SK-N-SH (cell line): ENCODE measurements around the gene CADM2. TPM values are rescaled to one million over a fixed set of nuclear protein-coding genes. Genes with fewer than 3 reads are reported as not detected.

Source experiments
- CTCF ChIA-PET: fragments of 300-600, 350-600 bp; formaldehyde crosslinking; extraction: SDS; loops from one replicate; lab custom pipeline; 2021; lab: Yijun Ruan, JAX
- POLR2A ChIA-PET: fragments of 350-600 bp; sonication (Branson Sonifier 250); formaldehyde crosslinking; extraction: SDS; loops from one replicate; lab custom pipeline; 2020; ENCODE audit warnings: antibody characterized with exemption, inconsistent platforms; lab: Yijun Ruan, JAX
- DNase-seq: peaks from one replicate; pipeline ENCODE4 v3.0.0; 2012
- H2AFZ ChIP-seq: fragments of 200-600 bp; sonication (generic); 2 replicates; pipeline ENCODE4 v1.8.1; 2016; ENCODE audit warnings: antibody characterized with exemption, mild to moderate bottlenecking, low read depth
- H3F3A ChIP-seq: fragments of 200-600 bp; sonication (generic); replicated peaks from 2 replicates; pipeline ENCODE3; 2016; ENCODE audit warnings: antibody characterized with exemption, mild to moderate bottlenecking; ENCODE audit not compliant: insufficient read depth
- H3K27ac ChIP-seq, 2 experiments: fragments of 200-500 bp in 1 of 2; fragments of 200-600 bp in 1 of 2; sonication (Bioruptor generic) in 1 of 2; sonication (generic), shearing (Covaris generic) in 1 of 2; 2 replicates each; pipeline versions ENCODE4 v1.5.1 to v1.6.1; 2014 to 2016; ENCODE audit warnings: low read depth in 2 of 2, inconsistent platforms in 1 of 2, low read length in 1 of 2, mild to moderate bottlenecking in 1 of 2, mixed read lengths in 1 of 2
- H3K27me3 ChIP-seq: fragments of 200-600 bp; sonication (generic), shearing (Covaris generic); 2 replicates; pipeline ENCODE4 v1.6.1; 2016; ENCODE audit warnings: mixed run types; ENCODE audit not compliant: insufficient read depth
- H3K36me3 ChIP-seq, 2 experiments: fragments of 200-500 bp in 1 of 2; fragments of 200-600 bp in 1 of 2; sonication (Bioruptor generic) in 1 of 2; sonication (generic) in 1 of 2; replicated peaks in 1 of 2; 2 replicates each; pipeline versions ENCODE3 to v1.5.1; 2014 to 2016; ENCODE audit warnings: low read length in 1 of 2, mild to moderate bottlenecking in 1 of 2; ENCODE audit not compliant: insufficient read depth in 2 of 2, control insufficient read depth in 1 of 2
- H3K4me1 ChIP-seq, 2 experiments: fragments of 200-500 bp in 1 of 2; fragments of 200-600 bp in 1 of 2; sonication (Bioruptor generic) in 1 of 2; sonication (generic), shearing (Covaris generic) in 1 of 2; 2 replicates each; pipeline versions ENCODE4 v1.5.1 to v1.6.1; 2014 to 2016; ENCODE audit warnings: low read depth in 1 of 2, low read length in 1 of 2, mixed run types in 1 of 2; ENCODE audit not compliant: insufficient read depth in 2 of 2, control insufficient read depth in 1 of 2
- H3K4me2 ChIP-seq: fragments of 200-600 bp; sonication (generic), shearing (Covaris generic); 2 replicates; pipeline ENCODE4 v1.6.1; 2017; ENCODE audit warnings: mixed run types
- H3K4me3 ChIP-seq, 2 experiments: fragments of 200-500 bp in 1 of 2; fragments of 200-600 bp in 1 of 2; sonication (Bioruptor generic) in 1 of 2; sonication (generic), shearing (Covaris generic) in 1 of 2; 2 replicates each; pipeline versions ENCODE4 v1.5.1 to v1.8.1; 2014 to 2016; ENCODE audit warnings: low read depth in 2 of 2, inconsistent platforms in 1 of 2, low read length in 1 of 2, mild to moderate bottlenecking in 1 of 2, mixed read lengths in 1 of 2, moderate library complexity in 1 of 2
- H3K79me2 ChIP-seq: fragments of 200-600 bp; sonication (generic); 2 replicates; pipeline ENCODE4 v1.8.1; 2017; ENCODE audit warnings: mild to moderate bottlenecking; ENCODE audit not compliant: insufficient read depth
- H3K9ac ChIP-seq: fragments of 200-600 bp; sonication (generic); 2 replicates; pipeline ENCODE4 v1.6.1; 2017; ENCODE audit warnings: mixed run types
- H3K9me2 ChIP-seq: fragments of 200-600 bp; sonication (generic); 2 replicates; pipeline ENCODE4 v1.6.1; 2017; ENCODE audit warnings: mixed run types
- H3K9me3 ChIP-seq: fragments of 200-600 bp; sonication (generic); 2 replicates; pipeline ENCODE4 v1.6.1; 2017; ENCODE audit warnings: mixed run types, mild to moderate bottlenecking, moderate library complexity
- H4K20me1 ChIP-seq: fragments of 200-600 bp; sonication (generic); 2 replicates; pipeline ENCODE4 v1.6.1; 2017; ENCODE audit warnings: mild to moderate bottlenecking, mixed run types; ENCODE audit not compliant: insufficient read depth
- ELF1 ChIP-seq: IDR thresholded peaks from 2 replicates; pipeline ENCODE4 v1.4.0; 2012
- EP300 ChIP-seq, 2 experiments: IDR thresholded peaks; 2 replicates each; pipeline versions ENCODE4 v1.4.0 to v1.6.1; 2012; ENCODE audit warnings: borderline replicate concordance in 1 of 2, low read depth in 1 of 2, low read length in 1 of 2
- FOXM1 ChIP-seq: IDR thresholded peaks from 2 replicates; pipeline ENCODE4 v1.4.0; 2012; ENCODE audit warnings: low read depth, mild to moderate bottlenecking
- GABPA ChIP-seq: IDR thresholded peaks from 2 replicates; pipeline ENCODE4 v1.4.0; 2012; ENCODE audit warnings: low read depth, mild to moderate bottlenecking
- GATA2 ChIP-seq: sonication (generic); formaldehyde crosslinking; IDR thresholded peaks from 2 replicates; pipeline ENCODE4 v1.5.0; 2020; ENCODE audit warnings: mild to moderate bottlenecking, missing genetic modification reagents
- JUND ChIP-seq: IDR thresholded peaks from 2 replicates; pipeline ENCODE4 v1.4.0; 2012
- NRF1 ChIP-seq: IDR thresholded peaks from 2 replicates; pipeline ENCODE4 v1.6.1; 2012; ENCODE audit warnings: low read depth, mild to moderate bottlenecking, low read length
- RXRA ChIP-seq: IDR thresholded peaks from 2 replicates; pipeline ENCODE4 v1.4.0; 2012; ENCODE audit warnings: low read depth, mild to moderate bottlenecking, borderline replicate concordance
- SMC3 ChIP-seq: IDR thresholded peaks from 2 replicates; pipeline ENCODE4 v1.6.1; 2012; ENCODE audit warnings: low read depth, low read length, improper control_type of control experiment
- TAF1 ChIP-seq: IDR thresholded peaks from 2 replicates; pipeline ENCODE4 v1.6.1; 2012; ENCODE audit warnings: low read depth, mild to moderate bottlenecking, low read length, moderate library complexity, borderline replicate concordance
- TEAD4 ChIP-seq: IDR thresholded peaks from 2 replicates; pipeline ENCODE4 v1.4.0; 2012; ENCODE audit warnings: mild to moderate bottlenecking, borderline replicate concordance; ENCODE audit not compliant: insufficient read depth
- YY1 ChIP-seq: IDR thresholded peaks from 2 replicates; pipeline ENCODE4 v1.4.0; 2012; ENCODE audit warnings: low read depth, mild to moderate bottlenecking
- WGBS: methylation state at CpG from one replicate; pipeline ENCODE4 v1.1.6; 2017; ENCODE audit warnings: low lambda C conversion rate; 5-methylcytosine and 5-hydroxymethylcytosine counted together
- polyA plus RNA-seq, 3 experiments: library from polyadenylated mRNA; depleted of rRNA; stranded (reverse); fragments of >200 nt; gene quantifications; 2 replicates each; pipeline ENCODE4 v1.2.3, GENCODE V29; 2012
- TF ChIP-seq, protein P1 (sequence below): IDR thresholded peaks from 2 replicates; pipeline ENCODE4; 2012
- TF ChIP-seq, protein P2 (sequence below): fragments of 150-350 bp; IDR thresholded peaks from 2 replicates; pipeline ENCODE4 v1.6.1; 2016; ENCODE audit warnings: mild to moderate bottlenecking, low read depth, low read length
- TF ChIP-seq, protein P3 (sequence below): fragments of 200-600 bp; sonication (generic); IDR thresholded peaks from 2 replicates; pipeline ENCODE4 v1.6.1; 2017; ENCODE audit warnings: antibody characterized with exemption, mild to moderate bottlenecking, moderate library complexity

Gene CADM2
- polyA plus RNA-seq, 1 of the 3 experiments (the other 2 are of a cell fraction) = 0.46 TPM

DNA sequence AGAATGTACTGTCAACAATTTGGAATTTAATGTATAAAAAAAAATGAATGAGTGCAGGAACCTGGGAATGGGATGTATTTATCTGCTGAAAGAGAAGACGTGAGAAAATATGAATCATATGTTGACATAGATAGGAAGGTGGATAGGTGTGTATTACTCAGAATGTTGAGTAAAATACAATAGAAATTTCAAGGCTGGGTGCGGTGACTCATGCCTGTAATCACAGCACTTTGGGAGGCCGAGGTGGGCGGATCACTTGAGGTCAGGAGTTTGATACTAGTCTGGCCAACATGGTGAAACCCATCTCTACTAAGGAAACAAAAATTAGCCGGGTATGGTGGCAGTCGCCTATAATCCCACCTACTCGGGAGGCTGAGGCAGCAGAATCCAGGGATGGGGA lies 202.8 kb downstream of the CADM2 start:
- Histone ChIP-seq H2AFZ (no peak overlapping the region), H3K36me3 (no peaks in the 10 kb centered on the region), H3K4me2 (no peak overlapping the region), H4K20me1 (no peaks in the 10 kb centered on the region), H3K79me2 (no peaks in the 10 kb centered on the region), H3K4me3 (no peak overlapping the region)
- DNase-seq = no peak
- no peak for TF ChIP-seq JUND
- TF ChIP-seq, all 33 proteins: peak for 0
- H3K27me3 ChIP-seq = no peaks in the 10 kb centered on the region
- CTCF ChIA-PET = no interaction called here
- no peaks in the 10 kb centered on the region for H3K4me1 ChIP-seq
- no peaks in the 10 kb centered on the region for H3K9me3 ChIP-seq
- no peaks in the 10 kb centered on the region for H3F3A ChIP-seq
- no peaks in the 10 kb centered on the region for H3K9me2 ChIP-seq
- POLR2A ChIA-PET = no interaction called here
- 28% methylated on average over 7 of the region's 7 CpGs for WGBS
- H3K27ac ChIP-seq = no peak overlapping the region
- H3K9ac ChIP-seq = no peak overlapping the region

DNA sequence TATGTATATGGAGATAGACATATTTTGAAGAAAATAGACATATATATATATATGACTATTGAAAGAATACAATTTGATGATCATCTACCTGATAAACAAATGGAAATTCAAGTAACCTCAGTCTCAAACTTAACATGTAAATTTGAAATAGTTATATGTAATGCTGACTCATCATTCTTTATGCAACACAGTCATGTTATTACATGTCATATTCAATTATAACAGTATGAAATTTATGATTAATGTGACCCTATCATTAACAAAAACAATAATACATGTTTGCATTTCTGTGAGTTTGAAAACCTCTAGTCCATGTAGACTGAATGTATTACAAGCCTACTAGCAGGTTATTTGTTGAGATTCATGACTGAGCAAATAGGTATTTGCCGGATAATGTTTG lies 204.1 kb downstream of the CADM2 start:
- Histone ChIP-seq H3K36me3 (no peaks in the 10 kb centered on the region), H3K79me2 (no peaks in the 10 kb centered on the region), H3K9me2 (no peaks in the 10 kb centered on the region), H3K4me3 (no peak overlapping the region), H3K9me3 (no peaks in the 10 kb centered on the region), H4K20me1 (no peaks in the 10 kb centered on the region), H3K27ac (no peak overlapping the region), H3K4me2 (no peak overlapping the region), H2AFZ (no peak overlapping the region), H3K4me1 (no peaks in the 10 kb centered on the region), H3K27me3 (no peaks in the 10 kb centered on the region), H3K9ac (no peak overlapping the region), H3F3A (no peaks in the 10 kb centered on the region)
- DNase-seq = no peak
- POLR2A ChIA-PET = no interaction called here
- no peak for TF ChIP-seq RXRA
- no peak for TF ChIP-seq TEAD4
- no peak for TF ChIP-seq JUND
- TF ChIP-seq, protein P1, sequence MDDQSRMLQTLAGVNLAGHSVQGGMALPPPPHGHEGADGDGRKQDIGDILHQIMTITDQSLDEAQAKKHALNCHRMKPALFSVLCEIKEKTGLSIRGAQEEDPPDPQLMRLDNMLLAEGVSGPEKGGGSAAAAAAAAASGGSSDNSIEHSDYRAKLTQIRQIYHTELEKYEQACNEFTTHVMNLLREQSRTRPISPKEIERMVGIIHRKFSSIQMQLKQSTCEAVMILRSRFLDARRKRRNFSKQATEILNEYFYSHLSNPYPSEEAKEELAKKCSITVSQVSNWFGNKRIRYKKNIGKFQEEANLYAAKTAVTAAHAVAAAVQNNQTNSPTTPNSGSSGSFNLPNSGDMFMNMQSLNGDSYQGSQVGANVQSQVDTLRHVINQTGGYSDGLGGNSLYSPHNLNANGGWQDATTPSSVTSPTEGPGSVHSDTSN = no peak
- no peak for TF ChIP-seq EP300 (IDR thresholded peaks at IDR 0.05; ENCODE audit: borderline replicate concordance in 1 of 2, low read depth in 1 of 2, low read length in 1 of 2)
- no peak for TF ChIP-seq GABPA
- no peak for TF ChIP-seq YY1
- no peak for TF ChIP-seq FOXM1
- TF ChIP-seq TAF1 = no peak
- TF ChIP-seq SMC3 = no peak
- TF ChIP-seq NRF1 = no peak
- TF ChIP-seq, protein P2, sequence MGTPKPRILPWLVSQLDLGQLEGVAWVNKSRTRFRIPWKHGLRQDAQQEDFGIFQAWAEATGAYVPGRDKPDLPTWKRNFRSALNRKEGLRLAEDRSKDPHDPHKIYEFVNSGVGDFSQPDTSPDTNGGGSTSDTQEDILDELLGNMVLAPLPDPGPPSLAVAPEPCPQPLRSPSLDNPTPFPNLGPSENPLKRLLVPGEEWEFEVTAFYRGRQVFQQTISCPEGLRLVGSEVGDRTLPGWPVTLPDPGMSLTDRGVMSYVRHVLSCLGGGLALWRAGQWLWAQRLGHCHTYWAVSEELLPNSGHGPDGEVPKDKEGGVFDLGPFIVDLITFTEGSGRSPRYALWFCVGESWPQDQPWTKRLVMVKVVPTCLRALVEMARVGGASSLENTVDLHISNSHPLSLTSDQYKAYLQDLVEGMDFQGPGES = no peak
- TF ChIP-seq GATA2 (CRISPR knock-in tag) = no peak
- no peak for TF ChIP-seq ELF1
- TF ChIP-seq, protein P3, sequence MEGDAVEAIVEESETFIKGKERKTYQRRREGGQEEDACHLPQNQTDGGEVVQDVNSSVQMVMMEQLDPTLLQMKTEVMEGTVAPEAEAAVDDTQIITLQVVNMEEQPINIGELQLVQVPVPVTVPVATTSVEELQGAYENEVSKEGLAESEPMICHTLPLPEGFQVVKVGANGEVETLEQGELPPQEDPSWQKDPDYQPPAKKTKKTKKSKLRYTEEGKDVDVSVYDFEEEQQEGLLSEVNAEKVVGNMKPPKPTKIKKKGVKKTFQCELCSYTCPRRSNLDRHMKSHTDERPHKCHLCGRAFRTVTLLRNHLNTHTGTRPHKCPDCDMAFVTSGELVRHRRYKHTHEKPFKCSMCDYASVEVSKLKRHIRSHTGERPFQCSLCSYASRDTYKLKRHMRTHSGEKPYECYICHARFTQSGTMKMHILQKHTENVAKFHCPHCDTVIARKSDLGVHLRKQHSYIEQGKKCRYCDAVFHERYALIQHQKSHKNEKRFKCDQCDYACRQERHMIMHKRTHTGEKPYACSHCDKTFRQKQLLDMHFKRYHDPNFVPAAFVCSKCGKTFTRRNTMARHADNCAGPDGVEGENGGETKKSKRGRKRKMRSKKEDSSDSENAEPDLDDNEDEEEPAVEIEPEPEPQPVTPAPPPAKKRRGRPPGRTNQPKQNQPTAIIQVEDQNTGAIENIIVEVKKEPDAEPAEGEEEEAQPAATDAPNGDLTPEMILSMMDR = no peak
- WGBS = 43% methylated on average over 1 of the region's 1 CpG
- CTCF ChIA-PET = no interaction called here
